ENCODE measurements around the gene HDAC3.
A peak's percentile ranks its signal among the peaks of the same experiment; 100 is the strongest.

HDAC3 gene

GRCh38 chr5:141636413-141637122, at the start of gene HDAC3, which contains the start of gene RELL2:
Gene HDAC3 (minus strand): TSS chr5:141636849. CDS start chr5:141636790, 59 bp downstream.
Gene RELL2 (plus strand): TSS chr5:141636997. CDS start chr5:141638226, 1,229 bp downstream.
- peak; percentile 29 for DNase-seq

GRCh38 chr5:141685591-141685990, 48.9 kb upstream of the HDAC3 start:
- no peak for DNase-seq

- no peak for DNase-seq
These were observed 47.0 kb upstream of the HDAC3 start for GRCh38 chr5:141683596-141684141.

GRCh38 chr5:141681695-141682641, 45.3 kb upstream of the HDAC3 start, which contains the start of gene ARAP3:
Gene ARAP3 (minus strand): TSS chr5:141682230. CDS start chr5:141680486, 1,744 bp downstream.
- no peak for DNase-seq

- DNase-seq = no peak
These were observed 44.6 kb upstream of the HDAC3 start for GRCh38 chr5:141681295-141681694.

- DNase-seq = no peak
These were observed 44.1 kb upstream of the HDAC3 start for GRCh38 chr5:141680751-141681201.

GRCh38 chr5:141680178-141680577, 43.5 kb upstream of the HDAC3 start:
- no peak for DNase-seq

GRCh38 chr5:141677415-141677814, 40.8 kb upstream of the HDAC3 start:
- DNase-seq = no peak

GRCh38 chr5:141675672-141676071, 39.0 kb upstream of the HDAC3 start:
- DNase-seq = no peak

GRCh38 chr5:141674747-141675146, 38.1 kb upstream of the HDAC3 start:
- DNase-seq = no peak

- DNase-seq = peak; percentile 1
These were observed 36.5 kb upstream of the HDAC3 start for GRCh38 chr5:141672841-141673813.

GRCh38 chr5:141672071-141672840, 35.6 kb upstream of the HDAC3 start:
- DNase-seq = no peak

- no peak for DNase-seq
These were observed 32.9 kb upstream of the HDAC3 start for GRCh38 chr5:141669520-141669919.

GRCh38 chr5:141668601-141669265, 32.1 kb upstream of the HDAC3 start:
- no peak for DNase-seq

- DNase-seq = no peak
These were observed 29.6 kb upstream of the HDAC3 start for GRCh38 chr5:141665995-141666940.

GRCh38 chr5:141664733-141665461, 28.2 kb upstream of the HDAC3 start:
- peak; percentile 12 for DNase-seq

- no peak for DNase-seq
These were observed 26.9 kb upstream of the HDAC3 start for GRCh38 chr5:141663506-141663905.

- no peak for DNase-seq
These were observed 25.4 kb upstream of the HDAC3 start for GRCh38 chr5:141662028-141662427.

Measured in DMS79 (cell line).